K562 (cell line): ENCODE measurements around the gene DNASE1L1. TPM values are rescaled to one million over a fixed set of nuclear protein-coding genes. Genes with fewer than 3 reads are reported as not detected.

Source experiments
- ATAC-seq: fragments of 200-7000 bp; cut with Tn5 transposase; 3 replicates; pipeline ENCODE4 v1.9.1; 2020; ENCODE audit warnings: moderate library complexity
- BruUV-seq: library from RNA; stranded (reverse); fragments of 400-500 nt; replicated peaks from 2 replicates; lab custom pipeline; 2021; lab: Mats Ljungman, UMichigan
- CTCF ChIA-PET: fragments of 300-600 bp; formaldehyde crosslinking; extraction: SDS; loops from one replicate; lab custom pipeline; 2021; ENCODE audit warnings: low intra/inter-chr PET ratio; lab: Yijun Ruan, JAX
- POLR2A ChIA-PET: fragments of 300-600, 350-650 bp; sonication (Branson Sonifier 250); formaldehyde crosslinking; extraction: SDS; loops from one replicate; lab custom pipeline; 2021; ENCODE audit warnings: antibody characterized with exemption, inconsistent platforms; lab: Yijun Ruan, JAX
- DNase-seq, 4 experiments: peaks; one replicate each; pipeline versions ENCODE4 v3.0.0 to v3.0.0-alpha.2; 2011 to 2018; ENCODE audit warnings: low spot score in 3 of 4, mixed read lengths in 3 of 4; ENCODE audit errors: extremely low read depth in 1 of 4
- FAIRE-seq: peaks from 2 replicates; lab custom pipeline; 2011; peaks lifted over from hg19 to GRCh38; lab: Jason Lieb, UNC
- H2AFZ ChIP-seq: 2 replicates; pipeline ENCODE4 v1.6.0; 2011; ENCODE audit warnings: low read depth, low read length, control low read depth, inconsistent platforms
- H3K27ac ChIP-seq: fragments of 200-600 bp; 3 replicates; pipeline ENCODE4 v1.8.0; 2011; ENCODE audit warnings: low read depth, mild to moderate bottlenecking, control low read depth, inconsistent platforms, low read length, moderate library complexity, mixed read lengths; ENCODE audit errors: extremely low read depth
- H3K27me3 ChIP-seq, 2 experiments: fragments of 300-600 bp in 1 of 2; 2 replicates in 1 of 2; 3 replicates in 1 of 2; pipeline versions ENCODE4 v1.6.0 to v1.8.0; 2011; ENCODE audit warnings: inconsistent platforms in 2 of 2, low read length in 2 of 2, mild to moderate bottlenecking in 1 of 2, mixed read lengths in 1 of 2, moderate library complexity in 1 of 2; ENCODE audit not compliant: control insufficient read depth in 2 of 2, insufficient read depth in 2 of 2
- H3K36me3 ChIP-seq: fragments of 300-600 bp; 3 replicates; pipeline ENCODE4 v1.8.0; 2011; ENCODE audit warnings: mild to moderate bottlenecking, low read length, inconsistent platforms; ENCODE audit not compliant: control insufficient read depth, insufficient read depth
- H3K4me1 ChIP-seq, 2 experiments: fragments of 200-600 bp in 1 of 2; replicated peaks in 1 of 2; 2 replicates in 1 of 2; 3 replicates in 1 of 2; pipeline versions ENCODE4 v1.5.1 to v1.8.0; 2011; ENCODE audit warnings: inconsistent platforms in 2 of 2, low read length in 2 of 2, mild to moderate bottlenecking in 1 of 2, mixed read lengths in 1 of 2, moderate library complexity in 1 of 2; ENCODE audit not compliant: control insufficient read depth in 2 of 2, insufficient read depth in 2 of 2
- H3K4me2 ChIP-seq: 2 replicates; pipeline ENCODE4 v1.6.1; 2011; ENCODE audit warnings: low read length, control low read depth, inconsistent platforms, mixed read lengths; ENCODE audit not compliant: insufficient read depth
- H3K4me3 ChIP-seq: fragments of 200-600 bp; sonication (generic), shearing (Covaris generic); 2 replicates; pipeline ENCODE4 v1.5.1; 2016; ENCODE audit warnings: control low read depth, inconsistent platforms
- H3K79me2 ChIP-seq: fragments of 200-600 bp; 3 replicates; pipeline ENCODE4 v1.8.0; 2011; ENCODE audit warnings: low read length, inconsistent platforms; ENCODE audit not compliant: control insufficient read depth, insufficient read depth
- H3K9ac ChIP-seq, 2 experiments: 2 replicates each; pipeline versions ENCODE4 v1.6.0 to v1.6.1; 2011; ENCODE audit warnings: low read depth in 2 of 2, low read length in 2 of 2, control low read depth in 1 of 2, inconsistent platforms in 1 of 2, mild to moderate bottlenecking in 1 of 2, mixed read lengths in 1 of 2; ENCODE audit not compliant: insufficient read depth in 1 of 2
- H3K9me1 ChIP-seq: one replicate; pipeline ENCODE4 v1.6.0; 2011; ENCODE audit warnings: inconsistent platforms, mild to moderate bottlenecking, low read length, moderate library complexity; ENCODE audit not compliant: control insufficient read depth, insufficient read depth
- H3K9me3 ChIP-seq: replicated peaks from 2 replicates; pipeline ENCODE4 v1.5.1; 2011; ENCODE audit warnings: low read depth, low read length, inconsistent platforms; ENCODE audit not compliant: control insufficient read depth, insufficient read depth
- H4K20me1 ChIP-seq: replicated peaks from 2 replicates; pipeline ENCODE4 v1.6.1; 2011; ENCODE audit warnings: low read length, inconsistent platforms, mixed read lengths; ENCODE audit not compliant: control insufficient read depth, insufficient read depth
- NR1H2 ChIP-seq: sonication (generic); formaldehyde crosslinking; IDR thresholded peaks from 2 replicates; pipeline ENCODE4 v1.4.0; 2020; ENCODE audit warnings: mild to moderate bottlenecking, missing genetic modification reagents
- POLR2G ChIP-seq: fragments of 200-400 bp; formaldehyde crosslinking; IDR thresholded peaks from 2 replicates; pipeline ENCODE4 v1.6.1; 2017; ENCODE audit warnings: low read depth, mild to moderate bottlenecking, antibody characterized with exemption, low read length, moderate library complexity
- RBFOX2 ChIP-seq: fragments of 200-400 bp; formaldehyde crosslinking; IDR thresholded peaks from 2 replicates; pipeline ENCODE4 v1.6.1; 2017; ENCODE audit warnings: low read depth, mild to moderate bottlenecking, low read length, moderate library complexity
- RBM22 ChIP-seq: fragments of 200-400 bp; formaldehyde crosslinking; IDR thresholded peaks from 2 replicates; pipeline ENCODE4 v1.6.1; 2018; ENCODE audit warnings: low read length, low read depth; ENCODE audit not compliant: poor library complexity, severe bottlenecking
- SUPT5H ChIP-seq: fragments of 450-650 bp; IDR thresholded peaks from 2 replicates; pipeline ENCODE4 v1.6.1; 2016
- WGBS: fragments of 100-300 bp; shearing (Covaris generic); methylation state at CpG from one replicate; pipeline ENCODE4 v1.1.6; 2016; ENCODE audit warnings: low coverage, mixed read lengths; ENCODE audit not compliant: insufficient coverage; ENCODE audit errors: missing lambda C conversion rate; 5-methylcytosine and 5-hydroxymethylcytosine counted together
- in situ Hi-C: fragments of 300-500 bp; cut with MboI; formaldehyde crosslinking; loops from 4 replicates; pipeline ENCODE4 v1.15.0; 2018; ENCODE audit warnings: inconsistent platforms, mixed read lengths
- intact Hi-C: fragments of 100-400 bp; cut with micrococcal nuclease; formaldehyde crosslinking; loops from 2 replicates; pipeline ENCODE4 v1.14.2; 2022
- polyA plus RNA-seq, 8 experiments: library from polyadenylated mRNA; depleted of rRNA in 4 of 8; stranded (reverse) in 5 of 8; unstranded in 3 of 8; fragments of >200 nt; fragmentation: Nextera tagmentation in 2 of 8; fragmentation: Illumina TruSeq in 1 of 8; extraction: Ambion mirVana in 2 of 8; extraction: Trizol in 1 of 8; gene quantifications; 2 replicates each; pipeline versions ENCODE4 v1.2.1 to v1.2.3, GENCODE V29; 2011 to 2014; ENCODE audit warnings: inconsistent platforms in 1 of 8, missing spikeins in 1 of 8
- total RNA-seq, 7 experiments: library from RNA; depleted of rRNA in 6 of 7; stranded (reverse); fragments of >200 nt in 6 of 7; fragmentation: Illumina TruSeq in 2 of 7; extraction: Trizol in 2 of 7; gene quantifications; 2 replicates each; pipeline versions ENCODE4 v1.2.1 to v1.2.3, GENCODE V29; 2011 to 2021; ENCODE audit warnings: low replicate concordance in 1 of 7

The DNASE1L1 gene
- total and polyA plus RNA-seq, 9 of the 15 experiments (the other 6 are each of a cell fraction or from before 2014, with no cell fraction given): 0.73 to 12.6 (median 7.9) TPM

- H3K27ac ChIP-seq: no peak overlapping the region
- no peaks in the 10 kb centered on the region for H3K9me3 ChIP-seq
- ATAC-seq: no peak
- ChIA-PET POLR2A (interaction anchor here (0.8 to 1.2 kb wide), 2 partner anchors 9 to 12 kb away, joined by 4 read pairs; no protein-coding TSS in a partner anchor), CTCF (no interaction called here)
- H4K20me1 ChIP-seq: peaks cover 13% of the 10 kb centered on the region
- no peak overlapping the region for H2AFZ ChIP-seq
- H3K4me3 ChIP-seq: no peak overlapping the region
- WGBS: 90% methylated on average over 13 of the region's 24 CpGs
- H3K9me1 ChIP-seq: no peaks in the 10 kb centered on the region
- H3K27me3 ChIP-seq: no peaks in the 10 kb centered on the region
- TF ChIP-seq SUPT5H (peak; percentile 8; the same call in 1 of the 2 replicates), RBFOX2 (peak; percentile 18), POLR2G (peak; percentile 71), RBM22 (peak; percentile 61), NR1H2 (CRISPR knock-in tag) (no peak)
- TF ChIP-seq, all 486 proteins: peak for 4
- Histone ChIP-seq H3K79me2 (no peaks in the 10 kb centered on the region), H3K36me3 (peaks cover 100% of the 10 kb centered on the region; the same call in 2 of the 3 replicates), H3K4me2 (no peak overlapping the region), H3K9ac (no peak overlapping the region; a peak in 1 of 4 replicates), H3K4me1 (peaks cover 0 to 48% of the 10 kb centered on the region in 2 experiments; a peak in 2 of 5 replicates)
- in situ Hi-C loops (no loop called here), intact Hi-C loops (no loop called here)
- DNase-seq (no peak), FAIRE-seq (no peak)
- BruUV-seq: no TSS peak
These were observed 55.7 kb downstream of the DNASE1L1 start for GRCh38 chrX:154353172-154353843.
